Right lobe of liver (tissue), 6 donors: ENCODE measurements around the gene C6orf141. TPM values are rescaled to one million over a fixed set of nuclear protein-coding genes. Genes with fewer than 3 reads are reported as not detected.

Source experiments
- ATAC-seq, 4 donors: fragments of 200-7000 bp; cut with Tn5 transposase; one replicate each; pipeline ENCODE4 v1.9.1; 2020; ENCODE audit warnings: mild to moderate bottlenecking in 4 of 4, moderate library complexity in 4 of 4
- DNase-seq, 3 donors: peaks; one replicate each; pipeline ENCODE4 v3.0.0-alpha.2; 2020
- H3K27ac ChIP-seq, 3 donors: fragments of 200-600 bp; one replicate each; pipeline ENCODE4 v1.8.0; 2022
- H3K27me3 ChIP-seq, 2 donors: fragments of 200-600 bp; one replicate each; pipeline ENCODE4 v1.8.0; 2022
- H3K36me3 ChIP-seq, 4 donors: fragments of 200-600 bp; sonication (generic) in 1 of 4; one replicate each; pipeline versions ENCODE4 v1.5.1 to v1.8.0; 2017 to 2022; ENCODE audit warnings: control low read depth in 1 of 4
- H3K4me1 ChIP-seq, 4 donors: fragments of 200-600 bp; sonication (generic) in 1 of 4; one replicate each; pipeline versions ENCODE4 v1.5.1 to v1.8.0; 2017 to 2022; ENCODE audit warnings: control low read depth in 1 of 4
- H3K4me3 ChIP-seq, 3 donors: fragments of 200-600 bp; one replicate each; pipeline ENCODE4 v1.8.0; 2022
- H3K9me3 ChIP-seq, 4 donors: fragments of 200-600 bp; sonication (generic) in 1 of 4; one replicate each; pipeline versions ENCODE4 v1.5.1 to v1.8.0; 2017 to 2022; ENCODE audit warnings: control low read depth in 1 of 4
- POLR2A ChIP-seq: fragments of 450-650 bp; IDR thresholded peaks from one replicate; pipeline ENCODE4 v1.6.1; 2017; ENCODE audit warnings: antibody characterized with exemption, mild to moderate bottlenecking
- WGBS: methylation state at CpG from one replicate; pipeline ENCODE4 v1.1.6; 2018; ENCODE audit warnings: low coverage, low lambda C conversion rate; ENCODE audit not compliant: insufficient coverage; ENCODE audit errors: missing lambda C conversion rate; 5-methylcytosine and 5-hydroxymethylcytosine counted together
- intact Hi-C, 2 donors: fragments of 100-400 bp; cut with DNase I; formaldehyde crosslinking; loops; one replicate each; pipeline versions ENCODE4 v1.11.2 to v1.14.1; 2022
- total RNA-seq, 6 experiments: library from RNA; depleted of rRNA in 2 of 6; stranded (reverse); fragments of >200 nt in 2 of 6; fragmentation: NEBNext Ultra II Directional in 3 of 6; extraction: Animal tissue kit (Norgen Biotek cat#: 25700) in 3 of 6; gene quantifications; one replicate each; pipeline versions ENCODE4 v1.1.0 to v1.2.4, GENCODE V29; 2016 to 2023
- TF ChIP-seq, protein P1 (sequence below), 4 donors: fragments of 200-600 bp in 3 of 4; fragments of 450-650 bp in 1 of 4; IDR thresholded peaks; one replicate each; pipeline versions ENCODE4 v1.5.1 to v1.8.0; 2016 to 2022; ENCODE audit warnings: antibody characterized with exemption in 4 of 4, mild to moderate bottlenecking in 2 of 4
- donor health status: DM: no; HTN: yes; CAD: no.
- donor health status: DM: no; HTN: no; CAD: no.
- donor health status: DM: no; HTN: no; CAD: no.
- donor health status: DM: no; HTN: yes; CAD: no.
- donor health status: DM: no; HTN: yes; CAD: no.

C6orf141 gene
- total RNA-seq, 6 experiments from 2014 or later = 0.18 to 3.4 (median 0.79) TPM

DNA sequence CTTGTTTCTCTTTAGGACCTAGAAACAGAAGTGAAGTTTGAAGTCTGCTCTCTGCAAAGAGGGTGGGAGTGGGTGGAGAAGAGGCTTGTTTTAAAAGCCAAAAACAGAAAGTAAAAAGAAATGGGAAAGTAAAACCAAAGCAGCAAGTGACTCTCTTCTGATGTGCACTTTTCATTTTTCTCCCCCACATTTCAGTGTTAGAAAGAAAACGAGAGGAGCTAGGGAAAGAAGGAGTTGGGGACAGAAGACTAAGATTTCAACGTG, 1.3 kb downstream of the C6orf141 start:
- ATAC-seq (peak in 1 of 4 donors; percentile 4), DNase-seq (no peak)
- H3K27ac ChIP-seq = peak overlapping the region in 1 of 3 donors; percentile 44
- H3K27me3 ChIP-seq = no peaks in the 10 kb centered on the region
- no peaks in the 10 kb centered on the region for H3K9me3 ChIP-seq
- H3K36me3 ChIP-seq = no peaks in the 10 kb centered on the region
- peak overlapping the region; percentile 48 to 64 (median 52) for H3K4me3 ChIP-seq
- TF ChIP-seq POLR2A = no peak
- TF ChIP-seq, protein P1, sequence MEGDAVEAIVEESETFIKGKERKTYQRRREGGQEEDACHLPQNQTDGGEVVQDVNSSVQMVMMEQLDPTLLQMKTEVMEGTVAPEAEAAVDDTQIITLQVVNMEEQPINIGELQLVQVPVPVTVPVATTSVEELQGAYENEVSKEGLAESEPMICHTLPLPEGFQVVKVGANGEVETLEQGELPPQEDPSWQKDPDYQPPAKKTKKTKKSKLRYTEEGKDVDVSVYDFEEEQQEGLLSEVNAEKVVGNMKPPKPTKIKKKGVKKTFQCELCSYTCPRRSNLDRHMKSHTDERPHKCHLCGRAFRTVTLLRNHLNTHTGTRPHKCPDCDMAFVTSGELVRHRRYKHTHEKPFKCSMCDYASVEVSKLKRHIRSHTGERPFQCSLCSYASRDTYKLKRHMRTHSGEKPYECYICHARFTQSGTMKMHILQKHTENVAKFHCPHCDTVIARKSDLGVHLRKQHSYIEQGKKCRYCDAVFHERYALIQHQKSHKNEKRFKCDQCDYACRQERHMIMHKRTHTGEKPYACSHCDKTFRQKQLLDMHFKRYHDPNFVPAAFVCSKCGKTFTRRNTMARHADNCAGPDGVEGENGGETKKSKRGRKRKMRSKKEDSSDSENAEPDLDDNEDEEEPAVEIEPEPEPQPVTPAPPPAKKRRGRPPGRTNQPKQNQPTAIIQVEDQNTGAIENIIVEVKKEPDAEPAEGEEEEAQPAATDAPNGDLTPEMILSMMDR (IDR thresholded peaks at IDR 0.05) = no peak
- peaks cover 0 to 17% (median 5%) of the 10 kb centered on the region in 4 donors for H3K4me1 ChIP-seq
- 13% methylated on average over 2 of the region's 2 CpGs for WGBS
- intact Hi-C loops = no loop called here

DNA sequence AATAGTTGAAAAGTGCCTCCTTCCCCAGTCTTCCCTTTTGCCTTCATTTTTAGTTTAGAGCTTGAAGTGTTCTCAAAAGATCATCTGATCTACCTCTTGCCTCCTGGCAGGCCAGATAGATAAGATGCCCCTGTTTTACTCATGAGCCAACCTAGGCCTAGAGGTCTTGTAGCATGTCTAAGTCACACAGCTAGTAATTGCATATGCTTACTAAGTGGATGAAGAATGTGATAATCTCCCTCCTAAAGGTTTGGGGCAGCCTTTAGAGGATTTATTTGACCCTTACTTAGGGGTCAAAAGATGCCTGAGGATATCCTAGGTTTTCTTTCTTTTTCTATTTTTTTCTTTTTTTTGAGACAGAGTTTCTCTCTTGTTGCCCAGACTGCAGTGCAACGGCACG, 2.1 kb downstream of the C6orf141 start:
- peaks cover 0 to 25% (median 11%) of the 10 kb centered on the region in 4 donors for H3K4me1 ChIP-seq
- no peak for DNase-seq
- H3K4me3 ChIP-seq = no peak overlapping the region
- H3K36me3 ChIP-seq = no peaks in the 10 kb centered on the region
- ATAC-seq = no peak
- H3K27me3 ChIP-seq = no peaks in the 10 kb centered on the region
- 100% methylated on average over 2 of the region's 2 CpGs for WGBS
- H3K27ac ChIP-seq = no peak overlapping the region
- TF ChIP-seq, protein P1 (IDR thresholded peaks at IDR 0.05) = no peak
- no peak for TF ChIP-seq POLR2A
- H3K9me3 ChIP-seq = no peaks in the 10 kb centered on the region
- intact Hi-C loops = no loop called here

DNA sequence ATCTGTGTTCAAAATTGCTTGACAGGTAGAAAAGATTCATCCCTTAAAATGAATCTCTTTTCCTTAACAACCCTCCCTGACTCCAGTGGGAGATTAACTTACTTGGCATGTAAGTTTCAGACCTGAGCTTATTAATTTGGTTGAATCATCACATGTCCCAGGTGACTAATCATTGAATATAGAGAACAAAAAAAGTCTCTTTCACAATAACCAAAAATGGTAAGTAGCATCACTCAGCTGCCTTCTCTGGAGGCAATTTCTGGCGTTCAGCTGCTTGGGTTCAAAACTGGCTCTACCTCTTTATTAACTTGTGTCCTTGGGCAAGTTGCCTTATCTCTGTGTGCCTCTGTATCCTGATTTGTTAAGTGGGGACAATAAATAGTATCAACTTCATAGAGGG, 2.9 kb downstream of the C6orf141 start:
- TF ChIP-seq POLR2A = no peak
- TF ChIP-seq, protein P1 (IDR thresholded peaks at IDR 0.05) = no peak
- no peaks in the 10 kb centered on the region for H3K36me3 ChIP-seq
- 75% methylated on average over 1 of the region's 1 CpG for WGBS
- H3K27ac ChIP-seq = no peak overlapping the region
- no peak for ATAC-seq
- peaks cover 0 to 33% (median 12%) of the 10 kb centered on the region in 4 donors for H3K4me1 ChIP-seq
- intact Hi-C loops = no loop called here
- DNase-seq = no peak
- no peaks in the 10 kb centered on the region for H3K9me3 ChIP-seq
- H3K27me3 ChIP-seq = no peaks in the 10 kb centered on the region
- no peak overlapping the region for H3K4me3 ChIP-seq

DNA sequence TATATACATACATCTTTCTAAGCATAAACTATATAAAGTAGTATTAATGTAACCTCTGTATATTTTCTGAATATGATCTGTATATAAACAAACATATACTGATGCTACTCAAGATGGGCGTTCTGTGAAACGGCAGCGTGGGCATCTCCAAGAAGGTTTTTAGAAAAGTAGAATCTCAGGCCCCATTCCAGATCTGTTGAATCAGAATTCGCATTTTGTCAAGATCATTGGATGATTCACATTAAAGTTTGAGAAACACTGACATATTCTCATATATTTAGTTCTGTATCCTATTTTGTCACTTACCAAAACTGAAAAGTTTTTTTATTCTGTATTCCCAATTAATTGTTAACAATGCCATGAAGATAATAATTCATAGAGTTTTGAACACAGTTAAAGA, 5.5 kb downstream of the C6orf141 start:
- Histone ChIP-seq H3K36me3 (no peaks in the 10 kb centered on the region), H3K27ac (peak overlapping the region in 2 of 3 donors; percentile 51 to 64), H3K4me3 (no peak overlapping the region), H3K27me3 (no peaks in the 10 kb centered on the region), H3K9me3 (no peaks in the 10 kb centered on the region), H3K4me1 (peaks cover 0 to 29% (median 12%) of the 10 kb centered on the region in 4 donors)
- intact Hi-C loops = no loop called here
- DNase-seq (no peak), ATAC-seq (no peak)
- TF ChIP-seq, protein P1 (IDR thresholded peaks at IDR 0.05) = no peak
- no peak for TF ChIP-seq POLR2A
- 70% methylated on average over 4 of the region's 4 CpGs for WGBS

DNA sequence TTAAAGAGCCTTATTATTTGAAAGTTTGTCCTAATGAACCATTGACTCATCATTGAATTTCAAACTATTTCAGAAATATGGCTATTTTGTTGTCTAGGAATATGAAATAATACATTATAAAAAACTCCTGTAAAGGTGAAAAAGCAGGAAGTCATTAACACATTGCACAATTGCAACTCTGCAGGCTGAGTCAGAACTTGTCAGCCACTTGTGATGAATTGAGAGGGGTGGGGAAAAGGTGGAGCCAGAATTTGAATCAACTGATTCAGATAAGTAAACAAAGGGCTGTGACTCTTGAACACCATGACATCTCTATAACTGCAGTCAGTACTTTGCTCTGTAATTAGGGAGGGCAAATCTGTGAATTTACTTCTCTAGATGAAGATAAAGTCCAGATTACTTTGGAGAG, 6.0 kb downstream of the C6orf141 start:
- DNase-seq (no peak), ATAC-seq (peak; percentile 63 to 96 (median 87))
- TF ChIP-seq POLR2A = no peak
- TF ChIP-seq, protein P1 (IDR thresholded peaks at IDR 0.05) = no peak
- H3K4me3 ChIP-seq = no peak overlapping the region
- peaks cover 0 to 29% (median 12%) of the 10 kb centered on the region in 4 donors for H3K4me1 ChIP-seq
- H3K9me3 ChIP-seq = no peaks in the 10 kb centered on the region
- H3K36me3 ChIP-seq = no peaks in the 10 kb centered on the region
- no peaks in the 10 kb centered on the region for H3K27me3 ChIP-seq
- intact Hi-C loops = no loop called here
- peak overlapping the region in 2 of 3 donors; percentile 51 to 64 for H3K27ac ChIP-seq
